Measurements from ENCODE around the gene ACAA2. TPM values are rescaled to one million over a fixed set of nuclear protein-coding genes. Genes with fewer than 3 reads are reported as not detected.

The ACAA2 gene
- total and polyA plus RNA-seq, 10 of the 15 experiments (the other 5 are each of a cell fraction or from before 2014, with no cell fraction given): 43.1 to 134 (median 64.6) TPM

GRCh38 chr18:49747876-49748275, 65.5 kb downstream of the ACAA2 start (continued):
- TF ChIP-seq, protein P1, sequence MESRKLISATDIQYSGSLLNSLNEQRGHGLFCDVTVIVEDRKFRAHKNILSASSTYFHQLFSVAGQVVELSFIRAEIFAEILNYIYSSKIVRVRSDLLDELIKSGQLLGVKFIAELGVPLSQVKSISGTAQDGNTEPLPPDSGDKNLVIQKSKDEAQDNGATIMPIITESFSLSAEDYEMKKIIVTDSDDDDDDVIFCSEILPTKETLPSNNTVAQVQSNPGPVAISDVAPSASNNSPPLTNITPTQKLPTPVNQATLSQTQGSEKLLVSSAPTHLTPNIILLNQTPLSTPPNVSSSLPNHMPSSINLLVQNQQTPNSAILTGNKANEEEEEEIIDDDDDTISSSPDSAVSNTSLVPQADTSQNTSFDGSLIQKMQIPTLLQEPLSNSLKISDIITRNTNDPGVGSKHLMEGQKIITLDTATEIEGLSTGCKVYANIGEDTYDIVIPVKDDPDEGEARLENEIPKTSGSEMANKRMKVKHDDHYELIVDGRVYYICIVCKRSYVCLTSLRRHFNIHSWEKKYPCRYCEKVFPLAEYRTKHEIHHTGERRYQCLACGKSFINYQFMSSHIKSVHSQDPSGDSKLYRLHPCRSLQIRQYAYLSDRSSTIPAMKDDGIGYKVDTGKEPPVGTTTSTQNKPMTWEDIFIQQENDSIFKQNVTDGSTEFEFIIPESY (IDR thresholded peaks at IDR 0.05): no peak

- ChIA-PET CTCF (interaction anchor here (0.7 kb wide), 1 partner anchor 13 kb away, joined by 4 read pairs; no protein-coding TSS in a partner anchor), POLR2A (interaction anchor here (0.5 kb wide), 1 partner anchor 1609 kb away, joined by 3 read pairs; no protein-coding TSS in a partner anchor), SMC1A (ENCODE audit: uncharacterized antibody, unreplicated experiment) (interaction anchor here (1.2 kb wide), 1 partner anchor 11 kb away, joined by 3 read pairs; no protein-coding TSS in a partner anchor), RAD21 (ENCODE audit: unreplicated experiment) (no interaction called here)
- H4K20me1 ChIP-seq (ENCODE audit: control insufficient read depth, insufficient read depth): no peaks in the 10 kb centered on the region
- H3K4me1 ChIP-seq (ENCODE audit: control insufficient read depth, insufficient read depth, low read length): no peaks in the 10 kb centered on the region
- no peak overlapping the region for H2AFZ ChIP-seq (ENCODE audit: control insufficient read depth, low read depth, low read length)
- intact Hi-C loops (cut with micrococcal nuclease; ENCODE audit: unreplicated experiment): no loop called here
- DNase-seq (ENCODE audit: low read depth, low spot score) (no peak), ATAC-seq (no peak), FAIRE-seq (no peak)
- peaks cover 3 to 4% of the 10 kb centered on the region in 2 experiments; a peak in 2 of 4 replicates for H3K27me3 ChIP-seq (replicated peaks in 1 of 2; ENCODE audit: control insufficient read depth in 2 of 2, insufficient read depth in 2 of 2, low read length in 1 of 2)
- H3K4me2 ChIP-seq (ENCODE audit: control insufficient read depth, insufficient read depth): no peak overlapping the region
- H3K27ac ChIP-seq (ENCODE audit: control insufficient read depth, insufficient read depth): no peak overlapping the region
- H3K36me3 ChIP-seq (ENCODE audit: control insufficient read depth in 2 of 2, insufficient read depth in 2 of 2, low read length in 1 of 2): no peaks in the 10 kb centered on the region
- H3K9me3 ChIP-seq (replicated peaks; ENCODE audit: control insufficient read depth, insufficient read depth, low read length): no peaks in the 10 kb centered on the region
- 42% methylated on average over 11 of the region's 11 CpGs for WGBS (ENCODE audit: insufficient coverage, insufficient replicate concordance, low lambda C conversion rate, missing lambda C conversion rate)
- H3K79me2 ChIP-seq (ENCODE audit: control insufficient read depth, insufficient read depth, low read length): no peaks in the 10 kb centered on the region
- no peak overlapping the region for H3K9ac ChIP-seq (ENCODE audit: control insufficient read depth, insufficient read depth, low read length)
- BruUV-seq (replicated peaks): no TSS peak
- in situ Hi-C loops (cut with MboI): no loop called here
- H3K4me3 ChIP-seq: no peak overlapping the region
- TF ChIP-seq RAD51 (IDR thresholded peaks at IDR 0.05) (no peak), SRF (IDR thresholded peaks at IDR 0.05; ENCODE audit: low read depth in 2 of 2, low read length in 2 of 2) (no peak), ASH2L (IDR thresholded peaks at IDR 0.05; ENCODE audit: borderline replicate concordance, low read depth) (no peak), RELA (IDR thresholded peaks at IDR 0.05; ENCODE audit: borderline replicate concordance, partially characterized antibody) (no peak), CHD2 (IDR thresholded peaks at IDR 0.05; ENCODE audit: borderline replicate concordance, low read depth, low read length) (no peak), STAT1 (conservative IDR thresholded peaks at IDR 0.05) (no peak), CBFB (IDR thresholded peaks at IDR 0.05; ENCODE audit: low read depth) (no peak), TBL1XR1 (IDR thresholded peaks at IDR 0.05; ENCODE audit: low read depth, low read length) (no peak), BCL3 (IDR thresholded peaks at IDR 0.05; ENCODE audit: borderline replicate concordance, insufficient read depth, low read depth, low read length, poor library complexity, severe bottlenecking) (no peak), ZNF207 (IDR thresholded peaks at IDR 0.05; ENCODE audit: borderline replicate concordance) (no peak), ZNF384 (IDR thresholded peaks at IDR 0.05; ENCODE audit: borderline replicate concordance, low read depth, low read length) (no peak)
- TF ChIP-seq, protein P2, sequence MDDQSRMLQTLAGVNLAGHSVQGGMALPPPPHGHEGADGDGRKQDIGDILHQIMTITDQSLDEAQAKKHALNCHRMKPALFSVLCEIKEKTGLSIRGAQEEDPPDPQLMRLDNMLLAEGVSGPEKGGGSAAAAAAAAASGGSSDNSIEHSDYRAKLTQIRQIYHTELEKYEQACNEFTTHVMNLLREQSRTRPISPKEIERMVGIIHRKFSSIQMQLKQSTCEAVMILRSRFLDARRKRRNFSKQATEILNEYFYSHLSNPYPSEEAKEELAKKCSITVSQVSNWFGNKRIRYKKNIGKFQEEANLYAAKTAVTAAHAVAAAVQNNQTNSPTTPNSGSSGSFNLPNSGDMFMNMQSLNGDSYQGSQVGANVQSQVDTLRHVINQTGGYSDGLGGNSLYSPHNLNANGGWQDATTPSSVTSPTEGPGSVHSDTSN (IDR thresholded peaks at IDR 0.05; ENCODE audit: insufficient replicate concordance, low read depth, low read length): no peak
- TF ChIP-seq, protein P3, sequence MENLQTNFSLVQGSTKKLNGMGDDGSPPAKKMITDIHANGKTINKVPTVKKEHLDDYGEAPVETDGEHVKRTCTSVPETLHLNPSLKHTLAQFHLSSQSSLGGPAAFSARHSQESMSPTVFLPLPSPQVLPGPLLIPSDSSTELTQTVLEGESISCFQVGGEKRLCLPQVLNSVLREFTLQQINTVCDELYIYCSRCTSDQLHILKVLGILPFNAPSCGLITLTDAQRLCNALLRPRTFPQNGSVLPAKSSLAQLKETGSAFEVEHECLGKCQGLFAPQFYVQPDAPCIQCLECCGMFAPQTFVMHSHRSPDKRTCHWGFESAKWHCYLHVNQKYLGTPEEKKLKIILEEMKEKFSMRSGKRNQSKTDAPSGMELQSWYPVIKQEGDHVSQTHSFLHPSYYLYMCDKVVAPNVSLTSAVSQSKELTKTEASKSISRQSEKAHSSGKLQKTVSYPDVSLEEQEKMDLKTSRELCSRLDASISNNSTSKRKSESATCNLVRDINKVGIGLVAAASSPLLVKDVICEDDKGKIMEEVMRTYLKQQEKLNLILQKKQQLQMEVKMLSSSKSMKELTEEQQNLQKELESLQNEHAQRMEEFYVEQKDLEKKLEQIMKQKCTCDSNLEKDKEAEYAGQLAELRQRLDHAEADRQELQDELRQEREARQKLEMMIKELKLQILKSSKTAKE (IDR thresholded peaks at IDR 0.05; ENCODE audit: low read depth, poor library complexity, severe bottlenecking): no peak
Measured at GRCh38 chr18:49745045-49746014, 68.0 kb downstream of the ACAA2 start.
